HG02588 (cell line): Measurements from ENCODE around the gene LSS.
"Not testable (repeated sequence)": the region's sequence is repeated elsewhere in the genome, so short reads cannot be mapped to it uniquely, and the experiment has no call there.

Experiments used
- ATAC-seq: cut with Tn5 transposase; IDR thresholded peaks from one replicate; pipeline ENCODE4 v1.9.1; 2021; ENCODE audit warnings: mild to moderate bottlenecking, moderate library complexity; ENCODE audit not compliant: unreplicated experiment

LSS gene

DNA sequence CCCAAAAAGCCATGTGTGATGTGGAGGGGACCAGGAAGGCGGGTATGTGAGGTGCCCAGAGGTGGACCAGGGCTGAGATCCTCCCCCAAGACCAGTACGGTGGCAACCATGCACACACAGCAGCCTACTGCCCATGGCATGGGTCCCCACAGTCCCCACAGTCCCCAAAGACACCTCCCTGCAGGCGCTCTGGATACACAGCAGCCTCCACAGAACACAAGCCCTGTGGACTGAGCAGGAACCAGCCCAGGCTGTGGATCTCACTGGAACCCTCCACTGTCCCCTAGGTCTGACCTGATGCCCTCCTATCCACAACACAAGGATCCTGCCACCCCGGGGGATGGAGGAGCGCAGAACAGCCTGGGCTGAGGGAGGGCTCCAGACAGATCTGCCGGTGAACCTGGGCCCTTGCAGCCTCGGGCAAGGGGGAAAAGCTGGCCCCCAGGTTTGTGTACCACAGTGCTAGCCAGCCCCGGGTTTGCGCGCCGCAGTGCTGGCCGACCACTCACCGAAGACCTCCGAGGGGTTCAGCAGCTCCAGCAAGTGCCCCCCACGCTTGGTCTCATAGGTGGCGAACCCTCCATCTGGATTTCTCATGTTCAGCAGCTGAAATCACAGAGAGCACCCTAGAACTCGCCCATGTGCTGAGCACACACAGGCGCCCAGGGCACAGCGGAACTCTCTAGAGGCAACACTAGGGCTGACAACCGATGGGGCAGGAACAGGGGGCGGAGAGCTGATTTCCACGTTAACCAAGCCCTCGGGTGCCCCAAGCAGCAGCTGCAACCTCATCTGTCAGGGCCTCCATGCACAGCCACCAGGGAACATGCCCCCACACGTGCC is 22.2 kb downstream of the LSS start:
- no peak for ATAC-seq

- ATAC-seq: no peak
Measured at GRCh38 chr21:46205766-46206162, 22.8 kb downstream of the LSS start.

GRCh38 chr21:46205166-46205565 is 23.4 kb downstream of the LSS start:
- ATAC-seq: no peak

- ATAC-seq: no peak
Measured at GRCh38 chr21:46203203-46203600, 25.4 kb downstream of the LSS start.

DNA sequence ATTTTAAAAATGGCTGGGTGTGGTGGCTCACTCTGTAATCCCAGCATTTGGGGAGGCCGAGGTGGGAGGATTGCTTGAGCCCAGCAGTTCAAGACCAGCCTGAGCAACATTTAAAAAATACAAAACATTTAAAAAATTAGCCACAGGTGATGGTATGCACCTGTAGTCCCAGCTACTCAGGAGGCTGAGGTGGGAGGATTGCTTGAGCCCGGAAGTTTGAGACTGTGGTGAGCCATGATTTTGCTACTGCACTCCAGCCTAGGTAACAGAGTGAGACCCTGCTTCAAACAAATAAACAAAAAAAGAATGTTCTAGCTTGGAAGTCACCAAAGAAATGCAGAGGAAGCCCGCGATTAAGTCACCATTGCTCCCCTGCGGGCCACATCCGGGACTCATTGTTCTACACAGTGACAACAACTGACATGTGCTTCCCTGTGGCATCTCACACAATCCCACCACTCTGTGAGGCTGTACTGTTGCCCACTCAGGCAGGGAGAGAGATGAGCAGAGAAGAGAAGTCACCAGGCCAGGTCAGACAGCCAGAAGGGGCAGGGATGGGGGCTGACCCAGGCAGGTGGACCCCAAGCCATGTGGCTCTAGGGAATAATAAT is 25.9 kb downstream of the LSS start:
- ATAC-seq: no peak

DNA sequence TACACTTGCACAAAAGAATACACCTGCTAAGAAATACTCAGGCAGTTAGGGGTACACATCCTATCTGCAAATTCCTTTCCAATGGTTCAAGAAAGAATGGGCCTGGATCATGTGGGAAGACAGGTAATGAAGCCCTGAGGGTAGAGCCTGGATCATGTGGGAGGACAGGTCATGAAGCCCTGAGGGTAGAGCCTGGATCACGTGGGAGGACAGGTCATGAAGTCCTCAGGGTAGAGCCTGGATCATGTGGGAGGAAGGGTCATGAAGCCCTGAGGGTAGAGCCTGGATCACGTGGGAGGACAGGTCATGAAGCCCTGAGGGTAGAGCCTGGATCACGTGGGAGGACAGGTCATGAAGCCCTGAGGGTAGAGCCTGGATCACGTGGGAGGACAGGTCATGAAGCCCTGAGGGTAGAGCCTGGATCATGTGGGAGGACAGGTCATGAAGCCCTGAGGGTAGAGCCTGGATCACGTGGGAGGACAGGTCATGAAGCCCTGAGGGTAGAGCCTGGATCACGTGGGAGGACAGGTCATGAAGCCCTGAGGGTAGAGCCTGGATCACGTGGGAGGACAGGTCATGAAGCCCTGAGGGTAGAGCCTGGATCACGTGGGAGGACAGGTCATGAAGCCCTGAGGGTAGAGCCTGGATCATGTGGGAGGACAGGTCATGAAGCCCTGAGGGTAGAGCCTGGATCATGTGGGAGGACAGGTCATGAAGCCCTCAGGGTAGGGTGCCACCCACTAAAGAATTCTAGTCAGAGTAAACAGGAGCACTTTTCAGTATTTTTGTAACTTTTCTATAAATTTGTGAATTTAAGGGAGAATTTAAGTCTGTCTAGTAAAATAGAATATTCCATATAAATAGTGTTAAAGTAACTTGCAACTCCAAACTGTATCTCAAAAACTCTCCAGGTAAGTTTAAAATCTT is 27.4 kb downstream of the LSS start:
- not testable (repeated sequence) for ATAC-seq

GRCh38 chr21:46199436-46200373 is 28.9 kb downstream of the LSS start:
- no peak for ATAC-seq

- no peak for ATAC-seq
Measured at GRCh38 chr21:46196733-46197132, 31.8 kb downstream of the LSS start.

GRCh38 chr21:46195595-46196195 is 32.9 kb downstream of the LSS start:
- ATAC-seq: no peak

DNA sequence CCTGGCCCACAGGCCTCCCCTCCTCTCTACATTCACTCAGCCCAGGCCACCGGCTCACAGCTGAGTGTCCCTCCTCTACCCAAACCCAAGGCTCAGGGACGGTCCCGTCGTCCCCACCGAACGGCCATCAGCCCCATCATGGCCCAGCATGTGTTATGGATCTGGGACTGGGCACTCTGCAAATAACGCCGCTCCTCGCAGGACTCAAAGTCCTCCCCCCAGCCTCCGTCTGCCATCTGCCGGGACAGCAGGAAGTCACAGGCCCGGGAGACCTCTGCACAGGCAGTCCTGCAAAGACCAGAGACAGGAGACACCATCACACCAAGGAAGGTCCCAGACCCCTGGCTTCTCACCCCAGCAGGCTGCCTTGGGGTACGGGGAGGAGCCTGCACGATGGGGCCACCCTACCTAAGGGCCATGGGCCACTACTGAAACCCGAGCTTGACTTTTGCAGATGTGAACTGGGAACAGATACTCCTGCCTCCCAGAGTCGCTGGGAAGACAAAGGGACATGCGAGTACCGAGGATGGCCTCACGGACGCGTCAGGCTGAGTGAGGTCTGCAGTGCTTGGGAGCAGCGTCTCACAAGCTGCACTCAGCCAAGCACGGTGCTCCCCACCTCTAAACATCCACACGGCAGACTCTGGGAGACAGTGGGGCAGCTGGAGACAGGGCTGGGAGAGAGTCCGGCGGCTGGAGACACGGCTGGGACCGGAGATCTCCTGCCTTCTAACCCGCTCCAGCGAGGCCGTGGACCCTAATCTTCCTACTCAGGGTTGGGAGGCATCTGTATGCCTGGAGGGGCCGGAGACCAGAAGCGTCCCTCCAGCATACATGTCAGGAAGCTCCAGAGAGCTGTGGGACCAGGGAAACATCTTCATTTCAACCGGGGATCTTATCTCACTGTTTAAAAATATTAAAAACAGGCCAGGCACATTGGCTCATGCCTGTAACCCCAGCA is 33.9 kb downstream of the LSS start:
- ATAC-seq: no peak

- ATAC-seq: no peak
Measured at GRCh38 chr21:46193829-46194373, 34.7 kb downstream of the LSS start.

DNA sequence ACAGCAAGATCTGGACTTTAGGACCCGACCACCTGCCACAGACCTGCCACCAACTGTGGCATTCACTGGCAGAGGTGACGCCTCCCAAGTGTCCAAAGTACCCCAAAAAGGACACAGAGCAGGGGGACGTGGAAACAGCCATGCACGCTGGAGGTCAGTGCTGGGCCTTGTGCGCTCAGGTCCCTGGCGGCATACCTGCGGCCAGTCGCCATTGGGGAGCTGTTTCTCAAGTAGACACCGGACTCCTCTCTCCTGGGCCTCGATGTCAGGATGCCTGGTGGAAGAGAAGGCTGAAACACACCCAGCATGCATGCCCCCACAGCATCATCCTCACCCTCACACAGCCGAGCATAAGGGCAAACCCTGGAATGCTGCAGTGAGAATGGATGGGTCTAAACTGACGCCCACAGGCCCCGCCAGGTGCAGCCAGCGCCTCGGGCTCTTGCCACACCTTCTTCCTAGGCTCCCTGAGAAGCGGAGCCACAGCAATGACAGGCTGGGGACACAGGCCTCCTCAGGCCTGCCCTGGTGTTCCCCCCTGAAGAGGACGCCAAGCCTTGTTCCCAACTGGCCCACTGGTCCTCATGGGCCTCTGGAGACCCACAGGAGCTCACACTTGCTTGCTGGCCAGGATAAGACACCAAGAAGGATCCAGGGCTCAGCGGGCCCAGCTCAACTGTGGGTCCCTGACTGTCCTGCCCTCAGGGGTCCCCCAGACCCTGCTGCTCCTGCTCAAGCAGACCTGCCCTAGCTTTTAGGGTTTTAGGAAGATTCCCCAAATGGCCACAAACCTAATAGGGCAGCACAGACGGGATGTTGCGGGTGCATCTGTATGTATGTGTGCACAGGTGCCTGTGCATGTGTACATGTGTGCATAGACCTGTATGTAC is 36.6 kb downstream of the LSS start:
- ATAC-seq: no peak

- ATAC-seq: no peak
Measured at GRCh38 chr21:46191257-46191685, 37.3 kb downstream of the LSS start.

GRCh38 chr21:46190491-46191131 is 38.0 kb downstream of the LSS start:
- no peak for ATAC-seq

GRCh38 chr21:46189959-46190490 is 38.5 kb downstream of the LSS start:
- no peak for ATAC-seq

DNA sequence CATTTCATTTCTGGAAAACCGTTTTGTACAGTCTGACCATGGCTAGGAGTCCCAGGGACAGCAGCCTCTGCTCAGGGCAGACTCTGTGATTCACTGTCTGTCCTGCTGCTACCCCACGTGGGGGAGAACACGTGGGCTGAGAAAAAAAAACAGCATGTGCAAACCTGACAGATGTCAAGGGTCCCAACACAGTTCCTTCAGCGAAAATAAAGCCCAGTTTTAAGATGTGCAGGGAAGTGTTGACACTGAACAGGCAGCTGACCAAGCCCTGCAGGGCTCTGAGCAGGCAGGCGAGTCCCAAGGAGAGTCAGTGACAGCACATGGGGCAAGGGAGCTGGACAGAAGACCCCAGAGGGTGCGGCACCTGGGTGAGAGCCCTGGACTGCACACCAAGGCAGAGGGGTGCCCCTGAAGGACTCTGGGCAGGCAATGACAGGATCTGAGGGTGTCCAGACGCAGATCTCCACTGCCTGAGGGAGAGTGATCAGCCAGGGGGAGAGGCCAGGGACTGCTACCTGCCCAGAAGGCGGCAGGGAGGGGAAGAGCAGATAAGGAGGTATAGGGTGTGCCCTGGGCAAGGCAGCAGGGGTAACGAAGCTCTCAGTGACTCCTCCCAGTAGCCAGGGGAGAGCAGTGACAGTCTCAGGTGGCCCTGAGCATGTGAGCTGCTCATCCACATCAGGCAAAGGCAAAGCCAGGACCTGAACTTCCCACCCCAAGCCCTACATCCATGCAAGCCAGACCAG is 39.2 kb downstream of the LSS start:
- ATAC-seq: no peak
